DMS114 treated with DMSO at 0.1 percent for 48 hours (cell line): Measurements from ENCODE around the gene ATF6.
"Not testable (repeated sequence)": the region's sequence is repeated elsewhere in the genome, so short reads cannot be mapped to it uniquely, and the experiment has no call there.

Experiments
- DNase-seq: peaks from one replicate; lab custom pipeline; 2025; ENCODE audit not compliant: unreplicated experiment; lab: John Stamatoyannopoulos, UW

Gene ATF6, protein sequence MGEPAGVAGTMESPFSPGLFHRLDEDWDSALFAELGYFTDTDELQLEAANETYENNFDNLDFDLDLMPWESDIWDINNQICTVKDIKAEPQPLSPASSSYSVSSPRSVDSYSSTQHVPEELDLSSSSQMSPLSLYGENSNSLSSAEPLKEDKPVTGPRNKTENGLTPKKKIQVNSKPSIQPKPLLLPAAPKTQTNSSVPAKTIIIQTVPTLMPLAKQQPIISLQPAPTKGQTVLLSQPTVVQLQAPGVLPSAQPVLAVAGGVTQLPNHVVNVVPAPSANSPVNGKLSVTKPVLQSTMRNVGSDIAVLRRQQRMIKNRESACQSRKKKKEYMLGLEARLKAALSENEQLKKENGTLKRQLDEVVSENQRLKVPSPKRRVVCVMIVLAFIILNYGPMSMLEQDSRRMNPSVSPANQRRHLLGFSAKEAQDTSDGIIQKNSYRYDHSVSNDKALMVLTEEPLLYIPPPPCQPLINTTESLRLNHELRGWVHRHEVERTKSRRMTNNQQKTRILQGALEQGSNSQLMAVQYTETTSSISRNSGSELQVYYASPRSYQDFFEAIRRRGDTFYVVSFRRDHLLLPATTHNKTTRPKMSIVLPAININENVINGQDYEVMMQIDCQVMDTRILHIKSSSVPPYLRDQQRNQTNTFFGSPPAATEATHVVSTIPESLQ

DNA sequence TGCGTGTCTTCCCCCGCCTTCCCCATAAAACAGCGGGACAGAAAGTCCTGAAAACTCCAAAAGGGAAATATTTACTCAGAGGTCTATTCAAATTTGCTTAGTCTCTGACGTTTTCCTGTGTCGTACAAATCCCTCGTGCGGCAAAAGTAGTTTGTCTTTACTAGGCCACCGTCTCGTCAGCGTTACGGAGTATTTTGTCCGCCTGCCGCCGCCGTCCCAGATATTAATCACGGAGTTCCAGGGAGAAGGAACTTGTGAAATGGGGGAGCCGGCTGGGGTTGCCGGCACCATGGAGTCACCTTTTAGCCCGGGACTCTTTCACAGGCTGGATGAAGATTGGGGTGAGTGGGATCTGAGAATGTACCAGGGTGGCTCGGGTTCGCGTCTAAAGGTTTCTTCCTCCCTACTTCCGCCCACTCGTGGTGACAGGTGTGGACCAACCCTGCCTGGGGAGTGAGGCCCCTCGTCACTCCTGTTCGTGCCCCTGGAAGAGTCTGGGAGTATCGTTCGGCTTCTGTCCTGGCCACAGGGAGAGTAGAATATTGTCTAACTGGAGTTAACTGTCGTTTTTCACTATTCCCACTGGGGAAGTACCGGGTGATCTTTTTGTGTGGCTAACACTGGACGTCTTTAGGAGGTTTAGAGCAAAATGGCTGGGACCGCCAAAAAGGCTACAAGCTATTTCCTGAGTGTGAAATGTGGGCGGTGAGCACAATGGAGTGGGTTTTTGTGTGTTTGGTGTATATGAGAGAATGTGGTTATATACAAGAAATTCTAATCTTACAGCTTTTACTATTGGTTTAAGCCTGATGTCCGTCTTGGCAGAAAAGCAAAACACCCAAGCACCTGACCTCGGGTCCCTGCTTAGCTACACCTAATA, at the start of gene ATF6:
ATF6 (plus strand) TSS at position 219 of the 880 bp plus-strand sequence; CDS start at position 260, 41 bp downstream.
- DNase-seq, result peak; percentile 97

DNA sequence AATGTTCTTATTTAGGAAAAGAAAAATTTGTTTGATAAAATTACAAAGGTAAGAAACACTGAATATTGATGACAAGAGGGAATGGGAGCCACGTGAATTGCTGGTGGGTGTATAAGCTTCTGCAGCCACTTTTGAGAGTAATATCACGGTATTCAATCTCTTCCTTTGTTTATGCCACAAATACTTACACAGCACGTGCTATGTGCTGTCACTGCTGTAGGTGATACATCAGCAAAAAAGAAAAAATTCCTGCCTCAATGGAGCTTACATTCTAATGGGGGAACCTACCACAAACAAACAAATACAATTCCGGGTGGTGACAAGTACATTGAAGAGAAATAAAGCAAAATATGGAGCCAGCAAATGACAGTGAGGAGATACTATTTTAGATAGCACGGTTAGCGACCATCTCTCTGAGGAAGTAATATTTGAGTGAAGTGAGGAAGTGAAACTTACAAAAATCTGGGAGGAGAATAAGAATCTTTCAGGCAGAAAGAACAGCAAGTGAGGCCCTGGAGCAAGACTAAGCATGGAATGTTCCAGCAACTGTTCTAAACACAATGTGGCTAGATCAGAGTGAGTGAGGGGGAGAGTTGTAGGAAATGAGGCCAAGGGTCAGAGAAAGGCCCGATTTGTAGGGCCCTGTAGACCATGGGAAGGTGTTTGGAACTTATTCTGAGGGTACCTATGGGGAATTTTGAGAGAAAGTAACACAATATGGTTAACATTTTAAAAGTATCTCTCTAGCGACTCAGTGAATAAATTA, 47.4 kb upstream of the ATF6 start:
- no peak for DNase-seq

DNA sequence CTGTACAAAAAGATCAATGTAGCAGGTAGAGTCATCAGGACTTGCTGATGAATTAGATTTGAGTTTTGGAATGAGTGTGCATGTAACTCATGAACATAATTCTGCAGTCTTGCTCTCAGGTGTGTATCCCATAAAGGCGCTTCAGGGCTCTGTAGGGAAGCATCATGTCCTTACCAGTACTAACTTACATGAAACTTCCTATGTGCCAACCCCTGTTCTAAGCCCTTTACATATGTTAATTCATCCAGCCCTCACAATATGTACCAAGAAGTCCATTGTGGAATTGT, 46.9 kb upstream of the ATF6 start:
- no peak for DNase-seq

DNA sequence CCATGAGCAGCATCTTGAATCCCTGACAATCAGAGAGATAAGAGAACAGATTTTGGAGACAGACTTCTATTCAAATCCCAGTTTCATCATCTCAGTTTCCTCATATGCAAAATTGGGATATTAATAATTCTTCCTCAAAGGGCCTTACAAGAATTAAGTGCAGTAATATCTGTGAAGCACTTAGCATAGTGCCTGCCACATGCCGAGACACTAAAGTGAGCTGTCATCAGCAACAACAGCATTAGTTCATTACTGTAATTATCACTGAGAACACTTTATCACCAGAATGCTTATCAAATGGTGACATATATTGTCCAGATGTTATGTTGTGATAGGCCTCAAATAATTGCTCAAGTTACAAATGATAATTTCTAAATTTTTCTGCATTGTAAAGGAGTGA, 45.7 kb upstream of the ATF6 start:
- no peak for DNase-seq

DNA sequence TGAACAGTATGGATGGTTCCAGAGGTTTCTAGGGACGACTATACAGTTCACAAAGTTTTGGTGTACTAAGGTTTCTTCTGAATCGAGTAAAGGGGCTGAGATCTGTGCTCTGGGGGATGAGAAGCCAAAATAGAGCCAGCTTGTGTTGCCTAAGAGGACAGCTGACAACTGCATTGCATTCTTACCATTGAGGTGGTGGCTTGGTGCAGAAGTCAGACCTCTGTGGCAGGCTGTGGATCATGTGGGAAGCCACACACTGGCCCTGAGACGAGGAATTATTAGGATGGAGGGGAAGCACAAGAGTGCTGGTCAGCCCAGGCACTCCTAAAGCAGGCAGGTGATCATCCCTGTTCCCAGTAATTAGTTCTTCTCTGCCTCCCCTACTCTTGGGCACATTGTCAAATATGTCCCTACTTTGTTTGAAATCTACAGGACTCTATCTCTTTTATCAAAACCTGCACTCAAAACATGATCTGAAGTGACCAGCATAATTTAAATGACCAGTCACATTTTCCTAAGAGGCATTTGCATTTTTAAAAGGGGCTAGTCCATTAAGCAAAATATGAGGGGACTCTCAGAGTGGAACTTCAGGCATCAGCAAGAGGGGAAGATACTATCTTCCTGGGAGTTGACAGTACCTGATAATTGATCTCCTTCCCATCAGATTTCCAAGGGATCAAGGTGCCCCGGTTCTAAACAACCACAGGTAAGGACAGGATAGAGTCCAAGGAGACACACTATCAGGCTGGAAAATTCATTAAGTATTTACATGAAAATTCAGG, 45.0 kb upstream of the ATF6 start, which contains the start of gene FCRLB:
FCRLB (plus strand) TSS at position 589 of the 782 bp plus-strand sequence. CDS start 1,129 bp downstream, outside the sequence.
- no peak for DNase-seq

DNA sequence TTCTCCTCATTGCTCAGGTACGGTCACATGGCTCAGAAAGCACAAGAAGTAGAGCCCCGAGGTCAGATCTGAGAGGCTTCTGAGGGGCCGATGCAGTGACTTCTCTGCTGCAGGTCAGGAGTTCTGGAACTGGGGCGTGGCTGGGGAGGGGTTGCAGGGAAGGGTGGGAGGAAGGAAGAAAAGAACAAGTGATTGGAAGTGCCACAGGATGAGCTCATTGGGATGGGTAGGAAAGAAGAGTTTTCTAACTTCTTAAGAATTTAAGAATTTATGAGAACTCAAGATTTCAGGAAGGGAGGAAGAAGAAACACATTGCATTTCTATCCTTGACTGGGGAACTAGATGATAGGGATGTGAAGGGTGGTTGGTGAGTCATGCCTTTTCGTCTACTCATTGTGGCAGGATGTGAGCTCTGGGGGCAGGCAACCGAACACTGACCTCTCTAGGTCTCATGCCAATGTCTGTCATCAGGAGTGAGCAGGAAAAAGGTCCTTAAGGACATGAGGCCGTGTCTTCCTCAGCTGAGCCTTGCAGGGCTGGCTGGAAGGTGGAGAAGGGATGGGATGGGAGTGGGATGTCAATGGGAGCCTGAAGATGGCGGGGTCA, 44.3 kb upstream of the ATF6 start:
- DNase-seq, result no peak

DNA sequence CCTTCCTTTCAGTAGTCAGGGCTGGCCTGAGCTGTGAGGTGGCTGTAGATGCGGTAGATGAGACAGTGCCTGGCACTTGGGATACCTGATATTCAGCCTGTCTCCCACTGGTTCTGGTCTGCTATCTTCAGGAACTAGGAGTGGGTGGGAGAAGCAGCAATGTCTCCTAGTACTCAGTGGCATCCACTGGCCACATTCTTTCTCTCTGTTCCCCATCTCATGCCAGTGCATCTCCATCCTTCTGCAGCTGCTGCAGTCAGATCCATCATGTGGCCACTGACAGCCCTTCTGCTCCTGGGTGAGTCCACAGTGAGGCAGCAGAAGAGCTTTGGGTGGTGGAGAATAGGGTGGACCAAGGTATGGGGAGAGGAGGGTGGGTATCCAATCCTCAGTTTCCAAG, 43.7 kb upstream of the ATF6 start:
- no peak for DNase-seq

DNA sequence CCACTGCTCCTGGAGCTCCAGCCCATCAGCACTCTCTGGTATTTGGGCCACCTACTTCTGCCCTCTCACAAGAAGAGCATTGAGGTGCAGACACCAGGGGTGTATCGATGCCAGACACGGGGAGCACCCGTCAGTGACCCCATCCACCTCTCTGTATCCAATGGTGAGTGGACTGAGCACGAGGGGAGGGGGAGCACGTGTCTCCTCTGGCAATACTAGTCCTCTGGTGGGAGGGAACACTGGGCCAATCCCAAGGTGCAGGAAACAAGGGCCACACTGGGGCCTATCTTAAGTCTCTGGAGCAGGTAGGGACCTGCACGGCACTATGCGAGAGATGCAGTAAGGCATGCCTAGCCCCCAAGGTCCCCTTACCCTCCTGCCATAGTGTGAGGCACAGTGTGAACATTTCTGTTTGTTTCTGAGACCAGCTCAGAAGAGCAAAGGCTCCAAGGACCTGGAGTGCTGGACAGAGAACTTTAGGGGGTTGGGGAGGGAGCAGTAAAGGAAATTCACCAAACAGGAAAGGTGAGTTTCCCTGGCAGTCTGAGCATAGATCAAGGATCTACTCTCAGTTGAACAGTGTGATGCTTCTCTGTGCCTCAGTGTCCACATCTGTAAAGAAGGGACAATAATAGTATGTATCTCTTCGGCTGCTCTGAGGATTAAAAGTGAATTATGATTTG, 42.5 kb upstream of the ATF6 start:
- no peak for DNase-seq

DNA sequence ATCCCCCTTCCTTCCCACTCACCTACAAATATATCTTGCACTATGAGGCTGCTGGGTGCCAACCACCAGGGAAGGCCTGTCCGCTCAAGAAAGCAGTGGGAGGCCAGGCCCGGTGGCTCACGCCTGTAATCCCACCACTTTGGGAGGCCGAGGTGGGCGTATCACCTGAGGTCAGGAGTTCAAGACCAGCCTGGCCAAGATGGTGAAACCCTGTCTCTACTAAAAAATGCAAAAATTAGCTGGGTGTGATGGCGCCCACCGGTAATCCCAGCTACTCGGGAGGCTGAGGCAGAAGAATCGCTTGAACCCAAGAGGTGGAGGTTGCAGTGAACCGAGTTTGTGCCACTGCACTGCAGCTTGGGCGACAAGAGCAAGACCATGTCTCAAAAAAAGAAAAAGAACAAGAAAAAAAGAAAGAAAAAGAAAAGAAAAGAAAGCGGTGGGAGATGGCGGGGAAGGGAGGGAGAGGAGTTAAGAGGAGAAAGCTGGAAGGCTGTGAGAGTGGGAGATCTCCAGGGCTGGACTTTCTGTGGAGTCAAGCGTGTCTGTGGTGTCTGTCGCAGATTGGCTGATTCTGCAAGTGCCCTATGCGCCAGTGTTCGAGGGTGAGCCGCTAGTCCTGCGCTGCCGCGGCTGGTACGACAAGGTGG, 40.7 kb upstream of the ATF6 start:
- not testable (repeated sequence) for DNase-seq

DNA sequence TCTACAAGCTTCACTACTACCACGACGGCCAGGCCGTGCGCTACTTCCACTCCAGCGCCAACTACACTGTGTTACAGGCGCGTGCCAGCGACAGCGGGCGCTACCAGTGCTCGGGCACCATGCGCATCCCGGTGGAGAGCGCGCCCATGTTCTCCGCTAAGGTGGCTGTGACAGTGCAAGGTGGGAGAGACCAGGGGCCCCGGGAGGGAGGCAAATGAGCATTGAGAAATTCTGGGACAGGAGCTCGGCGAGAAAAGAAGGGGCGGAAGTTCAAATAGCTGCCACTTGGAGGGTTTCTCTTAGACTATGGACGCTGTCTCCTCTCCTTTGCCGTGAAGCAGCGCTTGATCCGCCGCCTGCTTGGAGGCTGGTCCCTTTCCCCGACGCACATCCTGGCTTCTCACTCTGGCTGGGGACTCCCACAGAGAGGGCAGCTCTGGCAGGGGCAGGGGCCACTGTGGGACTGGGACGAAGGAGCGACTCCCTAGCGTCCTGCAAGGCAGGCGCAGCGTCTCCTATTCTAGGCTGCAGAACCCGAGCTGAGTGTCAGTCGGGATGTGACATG, 40.1 kb upstream of the ATF6 start:
- DNase-seq, result peak; percentile 67

DNA sequence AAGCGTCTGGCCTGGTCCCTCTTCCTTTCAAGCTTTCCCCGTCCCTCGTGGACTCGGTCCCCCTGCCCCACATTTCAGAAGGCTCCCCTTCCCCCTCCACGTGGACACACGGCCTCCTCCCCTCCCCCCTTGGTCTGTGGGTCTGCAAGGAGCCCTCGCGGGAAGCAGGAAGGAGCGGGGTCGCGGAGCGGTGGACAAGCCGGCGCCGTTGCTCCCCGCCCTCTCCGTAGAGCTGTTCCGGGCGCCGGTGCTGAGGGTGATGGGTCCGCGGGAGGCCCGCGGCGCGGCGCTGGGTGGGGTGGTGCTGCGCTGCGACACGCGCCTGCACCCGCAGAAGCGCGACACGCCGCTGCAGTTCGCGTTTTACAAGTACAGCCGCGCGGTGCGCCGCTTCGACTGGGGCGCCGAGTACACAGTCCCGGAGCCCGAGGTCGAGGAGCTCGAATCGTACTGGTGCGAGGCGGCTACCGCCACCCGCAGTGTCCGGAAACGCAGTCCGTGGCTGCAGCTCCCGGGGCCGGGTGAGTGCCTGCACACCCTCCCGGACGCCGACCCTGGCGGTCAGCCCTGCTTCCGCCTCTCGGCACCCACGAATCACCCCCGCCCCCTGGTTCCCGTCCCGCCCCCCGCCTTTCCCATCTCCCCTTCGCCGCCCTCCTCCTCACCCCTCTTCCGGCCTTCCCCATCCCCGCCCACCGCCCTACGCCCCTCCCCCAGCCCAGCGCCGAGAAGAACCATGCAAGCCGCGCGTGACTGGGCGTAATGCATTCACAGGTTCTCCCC, 39.5 kb upstream of the ATF6 start:
- peak; percentile 83 for DNase-seq

DNA sequence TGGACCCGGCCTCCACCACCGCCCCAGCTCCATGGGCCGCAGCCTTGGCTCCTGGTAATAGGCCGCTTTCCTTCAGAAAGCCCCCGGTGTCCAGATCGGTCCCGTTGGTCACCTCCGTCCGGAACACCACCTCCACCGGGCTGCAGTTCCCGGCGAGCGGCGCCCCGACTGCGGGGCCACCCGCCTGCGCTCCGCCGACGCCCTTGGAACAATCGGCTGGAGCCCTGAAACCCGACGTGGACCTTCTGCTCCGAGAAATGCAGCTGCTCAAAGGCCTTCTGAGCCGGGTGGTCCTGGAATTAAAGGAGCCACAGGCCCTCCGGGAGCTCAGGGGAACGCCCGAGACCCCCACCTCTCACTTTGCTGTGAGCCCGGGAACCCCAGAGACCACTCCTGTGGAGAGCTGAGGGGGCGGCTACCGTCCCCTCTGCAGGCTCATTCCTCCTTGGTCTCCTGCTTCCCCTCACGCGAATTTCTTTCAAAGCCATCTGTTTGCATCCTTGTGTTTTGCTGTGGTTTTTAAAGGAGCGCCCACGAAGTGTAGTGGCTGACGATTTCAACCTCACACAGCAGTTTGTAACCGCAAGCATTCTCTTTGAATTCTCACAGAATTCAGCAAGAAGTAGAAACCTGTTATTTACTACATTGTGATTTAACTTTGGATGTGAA, 38.7 kb upstream of the ATF6 start:
- DNase-seq, result no peak

DNA sequence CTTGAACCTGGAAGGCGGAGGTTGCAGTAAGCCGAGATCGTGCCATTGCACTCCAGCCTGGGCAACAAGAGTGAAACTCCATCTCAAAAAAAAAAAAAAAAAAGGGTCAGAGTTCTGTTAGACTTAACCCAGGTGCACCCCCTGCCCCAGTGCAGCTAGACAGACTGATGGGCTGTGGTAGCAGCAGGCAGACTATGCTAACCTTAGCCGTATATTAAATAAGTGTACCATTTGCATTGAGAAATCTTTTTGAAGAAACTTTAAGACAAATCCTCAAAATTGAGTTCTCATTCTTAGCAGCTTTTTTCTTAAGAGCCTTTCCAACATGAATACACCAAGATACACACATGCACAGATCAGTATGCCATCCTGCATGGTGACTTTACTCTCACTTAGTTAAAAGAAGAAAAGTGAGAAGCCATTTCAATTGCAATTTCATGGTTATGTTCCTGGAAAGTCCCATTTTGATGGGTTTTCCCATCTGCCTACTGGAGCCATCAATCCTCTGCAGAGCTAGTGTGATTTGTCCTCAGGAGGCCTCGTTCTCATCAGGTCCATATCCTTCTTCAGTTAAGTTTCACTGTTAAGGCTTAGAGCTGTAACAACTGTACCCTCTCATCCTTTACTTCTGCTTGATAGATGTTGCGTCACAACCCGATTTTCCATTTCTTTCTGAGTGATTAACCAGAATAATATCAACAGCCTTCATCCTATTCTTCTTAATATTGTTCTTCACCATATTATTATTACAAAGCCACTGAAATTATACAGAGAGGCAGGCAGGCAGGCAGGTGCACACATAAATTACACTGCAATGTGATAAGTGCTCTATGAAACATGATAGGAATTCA, 37.5 kb upstream of the ATF6 start:
- DNase-seq, result no peak

DNA sequence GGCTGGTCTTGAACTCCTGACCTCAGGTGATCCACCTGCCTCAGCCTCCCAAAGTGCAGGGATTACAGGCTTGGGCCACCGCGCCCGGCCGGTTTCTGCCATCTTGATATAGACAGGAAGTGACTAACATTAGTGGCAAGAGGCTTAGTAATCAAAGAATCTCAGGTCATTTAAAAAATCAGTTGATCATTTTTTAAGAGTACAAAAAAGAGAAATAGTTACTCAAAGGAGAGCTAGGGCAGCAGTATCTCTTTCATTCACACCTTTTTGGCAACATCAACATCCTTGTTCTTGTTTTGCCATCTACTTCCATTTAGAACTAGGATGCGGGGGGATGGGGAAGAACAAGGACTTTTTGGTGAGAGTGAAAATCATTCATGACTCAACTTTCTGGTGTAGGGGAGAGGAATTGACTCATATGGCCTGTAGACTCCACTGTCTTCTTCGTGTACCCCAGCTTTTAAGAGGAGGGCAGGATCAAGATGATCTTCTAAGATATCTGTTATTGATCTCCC, 36.0 kb upstream of the ATF6 start:
- no peak for DNase-seq

DNA sequence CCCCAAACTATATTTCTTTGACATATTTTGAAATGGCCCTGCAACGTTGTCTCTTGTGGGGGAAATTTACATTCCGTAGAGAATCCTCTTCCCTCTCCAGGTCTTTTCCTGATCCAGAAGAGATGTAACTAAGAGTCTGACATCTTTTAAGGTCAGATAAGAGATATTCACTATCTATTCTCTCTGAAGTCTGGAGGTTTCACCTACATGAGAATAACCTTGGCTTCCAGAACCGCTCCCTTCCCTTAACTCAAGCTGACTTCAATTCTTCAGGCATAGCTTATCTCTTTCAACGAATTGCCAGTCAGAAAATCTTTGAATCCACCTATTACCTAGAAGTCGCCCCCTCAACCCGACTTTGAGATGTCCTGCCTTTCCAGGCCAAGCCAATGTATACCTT, 34.9 kb upstream of the ATF6 start:
- no peak for DNase-seq
